IPS-NIHi7 (cell line): ENCODE measurements around the gene CDC5L.
A peak's percentile ranks its signal among the peaks of the same experiment; 100 is the strongest.
"Not testable (repeated sequence)": the region's sequence is repeated elsewhere in the genome, so short reads cannot be mapped to it uniquely, and the experiment has no call there.

Source experiments
- DNase-seq: peaks from one replicate; pipeline ENCODE4 v3.0.0; 2012; ENCODE audit warnings: mixed read lengths; ENCODE audit errors: extremely low spot score

The CDC5L gene

GRCh38 chr6:44387346-44388134 is at the start of gene CDC5L:
TSS of gene CDC5L (plus strand) at chr6:44387706. CDS start at chr6:44387824, 118 bp downstream.
- peak; percentile 98 for DNase-seq

- DNase-seq = peak; percentile 82
These were observed 49.0 kb upstream of the CDC5L start for GRCh38 chr6:44338228-44339122.

GRCh38 chr6:44339301-44339700 is 48.2 kb upstream of the CDC5L start:
- DNase-seq = no peak

DNA sequence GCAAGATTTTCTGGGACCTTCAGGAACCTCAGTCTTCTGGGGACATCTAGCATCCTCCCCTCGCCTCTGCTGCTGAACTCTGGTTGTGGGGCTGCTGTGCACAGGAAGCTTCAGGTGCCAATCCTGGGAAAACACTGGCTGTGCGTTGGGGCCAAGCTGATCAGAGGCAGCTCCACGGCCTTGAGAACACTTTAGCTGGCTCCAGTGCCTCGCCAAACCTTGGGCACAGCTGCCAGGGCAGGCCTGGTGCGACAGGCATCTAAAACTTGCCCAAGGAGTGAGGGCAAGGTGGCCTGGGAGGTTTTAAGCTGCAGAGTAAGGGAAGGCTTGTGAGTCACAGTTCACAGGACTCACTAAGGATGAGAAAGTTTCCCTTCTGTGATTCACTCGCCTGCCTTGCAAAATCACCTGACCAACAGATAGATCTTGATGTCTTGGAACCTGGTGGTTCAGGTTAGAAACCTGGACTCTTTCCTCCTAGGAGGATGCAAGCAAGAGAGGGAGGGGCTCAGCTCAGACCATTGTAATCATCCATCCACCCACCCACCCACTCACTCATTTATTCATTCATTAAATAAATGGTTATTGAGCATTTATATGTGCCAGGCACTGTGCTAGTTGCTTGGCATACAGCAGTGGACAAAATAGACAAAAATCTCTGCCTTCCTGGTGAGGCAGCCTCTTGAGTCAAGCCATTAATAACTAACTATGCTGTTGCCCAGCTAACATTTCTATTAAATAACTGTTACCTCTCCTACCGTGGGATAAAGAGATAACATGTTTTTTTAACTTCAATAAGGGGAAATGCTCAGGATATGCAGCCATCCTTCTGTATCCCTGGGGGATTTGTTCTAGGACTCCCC is 47.5 kb upstream of the CDC5L start:
- DNase-seq = no peak

GRCh38 chr6:44341095-44341890 is 46.2 kb upstream of the CDC5L start:
- no peak for DNase-seq

DNA sequence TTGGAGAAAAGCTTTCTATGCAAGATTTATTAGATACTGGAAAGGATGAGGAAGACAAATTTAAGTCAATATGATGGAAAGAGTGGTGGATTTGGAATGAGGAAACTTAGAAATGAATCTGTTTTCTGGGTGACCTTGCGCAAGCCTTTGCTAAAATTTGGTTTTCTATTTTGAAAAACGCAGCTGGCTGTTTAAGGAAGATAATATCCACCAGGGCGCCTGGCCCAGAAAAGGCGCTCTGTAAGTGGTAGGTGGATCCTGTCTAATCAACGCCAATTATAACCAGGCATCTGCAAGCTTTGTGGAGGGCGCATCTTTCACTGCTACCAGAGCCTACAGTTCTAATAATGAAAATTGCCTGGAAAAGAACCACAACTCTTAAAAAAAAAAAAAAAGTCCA is 45.5 kb upstream of the CDC5L start:
- DNase-seq = no peak

DNA sequence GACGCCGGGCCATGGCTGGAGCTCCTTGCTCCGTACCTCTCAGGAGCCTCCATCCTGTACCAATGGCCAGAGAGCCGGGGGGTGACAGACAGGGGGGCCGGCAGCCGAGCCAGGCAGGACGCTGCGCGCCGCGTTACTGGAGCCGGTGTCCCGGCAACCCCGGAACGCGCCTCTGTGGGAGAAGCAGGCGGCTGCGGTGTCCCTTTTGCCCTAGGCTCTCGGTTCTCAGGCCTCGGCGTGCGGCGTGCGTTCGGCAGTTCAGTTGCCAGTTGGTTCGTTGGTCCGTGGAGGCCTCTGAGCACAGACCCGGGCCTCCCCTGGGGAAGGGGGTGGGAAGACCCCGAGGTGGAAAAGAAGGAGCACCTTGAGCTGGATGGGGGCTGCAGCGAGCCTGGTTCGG is 45.0 kb upstream of the CDC5L start, which contains the start of gene SPATS1:
Gene SPATS1 (plus strand): TSS at position 162 of the 400 bp plus-strand sequence. CDS start 446 bp downstream, outside the sequence.
- DNase-seq = peak; percentile 34

DNA sequence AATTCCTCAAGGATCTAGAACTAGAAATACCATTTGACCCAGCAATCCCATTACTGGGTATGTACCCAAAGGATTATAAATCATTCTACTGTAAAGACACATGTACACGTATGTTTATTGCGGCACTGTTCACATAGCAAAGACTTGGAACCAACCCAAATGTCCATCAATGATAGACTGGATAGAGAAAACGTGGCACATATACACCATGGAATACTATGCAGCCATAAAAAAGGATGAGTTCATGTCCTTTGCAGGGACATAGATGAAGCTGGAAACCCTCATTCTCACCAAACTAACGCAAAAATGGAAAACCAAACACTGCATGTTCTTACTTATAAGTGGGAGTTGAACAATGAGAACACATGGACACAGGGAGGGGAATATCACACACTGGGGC is 40.7 kb upstream of the CDC5L start:
- DNase-seq = not testable (repeated sequence)

- DNase-seq = no peak
These were observed 37.4 kb upstream of the CDC5L start for GRCh38 chr6:44349904-44350649.

GRCh38 chr6:44350650-44350994 is 36.9 kb upstream of the CDC5L start:
- DNase-seq = not testable (repeated sequence)

GRCh38 chr6:44352259-44352658 is 35.2 kb upstream of the CDC5L start:
- no peak for DNase-seq

DNA sequence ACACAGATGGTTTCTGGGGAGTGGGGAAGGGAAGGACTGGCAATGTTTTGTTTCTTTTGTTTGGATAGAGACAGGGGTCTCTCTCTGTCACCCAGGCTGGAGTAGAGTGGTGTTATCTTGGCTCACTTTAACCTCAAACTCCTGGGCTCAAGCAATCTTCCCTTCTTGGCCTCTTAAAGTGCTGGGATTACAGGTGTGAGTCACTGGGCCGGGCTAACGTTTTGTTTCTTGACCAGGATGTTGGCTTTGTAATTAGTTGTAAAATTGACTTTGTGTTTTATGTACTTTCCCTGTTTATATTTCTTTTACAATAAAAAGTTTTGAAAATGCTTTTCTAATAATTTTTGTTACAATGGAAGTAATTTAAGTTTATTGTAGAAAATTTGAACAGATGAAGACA is 34.2 kb upstream of the CDC5L start:
- no peak for DNase-seq

GRCh38 chr6:44355640-44356039 is 31.9 kb upstream of the CDC5L start:
- DNase-seq = no peak

GRCh38 chr6:44356487-44356886 is 31.0 kb upstream of the CDC5L start:
- DNase-seq = no peak

DNA sequence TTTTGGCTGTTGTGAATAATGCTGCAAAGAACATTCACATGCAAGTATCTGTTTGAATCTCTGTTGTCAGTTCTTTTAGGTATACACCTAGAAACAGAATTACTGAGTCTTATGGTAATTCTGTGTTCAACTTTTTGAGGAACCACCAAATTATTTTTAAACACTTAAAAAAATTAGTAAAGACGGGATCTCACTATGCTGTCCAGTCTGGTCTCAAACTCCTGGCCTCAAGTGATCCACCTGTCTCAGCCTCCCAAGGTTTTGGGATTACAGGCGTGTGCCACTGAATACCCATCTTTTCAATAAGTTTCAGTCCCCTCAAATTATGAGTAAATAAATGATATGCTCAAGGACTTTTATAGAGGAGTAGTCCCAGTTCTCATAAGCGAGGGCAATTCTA is 27.5 kb upstream of the CDC5L start:
- DNase-seq = no peak

GRCh38 chr6:44361947-44362346 is 25.6 kb upstream of the CDC5L start:
- DNase-seq = no peak

- DNase-seq = no peak
These were observed 24.1 kb upstream of the CDC5L start for GRCh38 chr6:44363377-44363926.

DNA sequence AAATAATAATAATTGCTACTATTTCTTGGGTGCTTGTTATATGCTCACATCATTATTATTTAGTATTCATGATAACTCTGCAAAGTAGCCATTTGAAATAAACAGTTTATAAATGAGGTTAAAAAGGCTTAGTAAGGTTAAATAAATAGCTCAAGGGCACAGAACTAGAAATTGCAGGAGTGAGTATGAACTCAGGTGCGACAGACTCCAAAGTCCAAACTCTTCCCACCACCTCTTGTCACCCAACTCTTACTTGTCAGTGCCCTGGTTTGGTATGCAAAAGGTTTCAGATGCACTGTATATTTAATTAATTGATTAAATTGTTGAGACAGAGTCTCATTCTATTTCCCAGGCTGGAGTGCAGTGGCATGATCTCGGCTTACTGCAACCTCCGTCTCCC is 20.7 kb upstream of the CDC5L start:
- DNase-seq = no peak

- DNase-seq = no peak
These were observed 19.8 kb upstream of the CDC5L start for GRCh38 chr6:44367681-44368080.

DNA sequence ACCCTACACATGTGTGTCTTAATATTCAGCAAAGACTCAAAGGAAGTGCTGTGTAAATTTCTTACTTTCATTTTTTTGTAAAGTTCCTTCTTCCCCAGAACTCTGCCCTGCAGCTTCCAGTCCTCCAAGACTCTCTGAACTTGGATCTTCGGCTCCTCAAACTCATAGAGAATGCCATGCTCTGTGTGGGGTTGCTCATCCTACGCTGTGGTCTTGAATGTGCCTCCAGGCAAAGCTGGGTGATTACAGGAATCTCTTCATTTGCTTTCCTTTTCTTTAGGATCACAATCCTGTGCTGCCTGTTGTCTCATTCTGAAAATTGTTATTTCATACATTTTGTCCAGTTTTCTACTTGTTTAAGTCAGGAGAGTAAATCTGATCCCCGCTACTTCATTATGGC is 14.5 kb upstream of the CDC5L start:
- no peak for DNase-seq
